ENCODE measurements around the gene CRABP1. TPM values are rescaled to one million over a fixed set of nuclear protein-coding genes. Genes with fewer than 3 reads are reported as not detected.

The CRABP1 gene
- total RNA-seq, 1 donor from 2014 or later: 0.30 TPM

DNA sequence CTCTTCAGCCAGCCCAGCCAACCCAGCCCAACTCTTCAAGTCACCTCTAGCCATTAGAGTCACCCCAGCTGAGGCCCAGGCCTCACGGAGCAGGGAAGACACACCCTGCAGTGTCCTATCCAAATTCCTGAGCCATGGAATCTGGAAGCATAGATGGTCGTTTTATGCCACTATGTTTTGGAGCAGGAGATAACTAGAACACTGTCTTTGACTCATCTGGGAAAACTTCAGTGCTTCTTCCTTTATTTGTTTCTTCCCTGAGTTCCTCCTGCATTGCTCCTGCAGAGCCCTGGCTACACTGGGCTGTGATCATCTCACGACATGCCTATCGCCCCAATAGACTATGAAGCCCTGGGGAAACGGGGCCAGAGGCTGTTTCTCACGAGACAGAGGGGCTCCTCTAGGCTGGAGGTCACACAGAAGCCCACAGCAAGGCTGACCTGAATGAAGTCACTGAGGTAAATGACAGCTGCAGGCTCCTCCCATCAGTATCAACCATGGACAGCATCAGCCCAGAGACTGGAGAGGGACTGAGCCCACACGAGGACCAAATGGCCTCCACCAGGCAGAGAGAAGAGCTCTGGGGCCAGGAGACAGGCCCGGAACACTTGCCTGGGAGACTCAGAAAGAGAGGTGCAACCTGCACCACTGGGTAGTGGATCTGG lies 22.7 kb downstream of the CRABP1 start:
- no peak for TF ChIP-seq EZH2 (IDR thresholded peaks at IDR 0.05; ENCODE audit: insufficient read depth, low read length)
- TF ChIP-seq, protein P1, sequence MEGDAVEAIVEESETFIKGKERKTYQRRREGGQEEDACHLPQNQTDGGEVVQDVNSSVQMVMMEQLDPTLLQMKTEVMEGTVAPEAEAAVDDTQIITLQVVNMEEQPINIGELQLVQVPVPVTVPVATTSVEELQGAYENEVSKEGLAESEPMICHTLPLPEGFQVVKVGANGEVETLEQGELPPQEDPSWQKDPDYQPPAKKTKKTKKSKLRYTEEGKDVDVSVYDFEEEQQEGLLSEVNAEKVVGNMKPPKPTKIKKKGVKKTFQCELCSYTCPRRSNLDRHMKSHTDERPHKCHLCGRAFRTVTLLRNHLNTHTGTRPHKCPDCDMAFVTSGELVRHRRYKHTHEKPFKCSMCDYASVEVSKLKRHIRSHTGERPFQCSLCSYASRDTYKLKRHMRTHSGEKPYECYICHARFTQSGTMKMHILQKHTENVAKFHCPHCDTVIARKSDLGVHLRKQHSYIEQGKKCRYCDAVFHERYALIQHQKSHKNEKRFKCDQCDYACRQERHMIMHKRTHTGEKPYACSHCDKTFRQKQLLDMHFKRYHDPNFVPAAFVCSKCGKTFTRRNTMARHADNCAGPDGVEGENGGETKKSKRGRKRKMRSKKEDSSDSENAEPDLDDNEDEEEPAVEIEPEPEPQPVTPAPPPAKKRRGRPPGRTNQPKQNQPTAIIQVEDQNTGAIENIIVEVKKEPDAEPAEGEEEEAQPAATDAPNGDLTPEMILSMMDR (IDR thresholded peaks at IDR 0.05; ENCODE audit: insufficient read depth, low read depth, low read length): no peak

DNA sequence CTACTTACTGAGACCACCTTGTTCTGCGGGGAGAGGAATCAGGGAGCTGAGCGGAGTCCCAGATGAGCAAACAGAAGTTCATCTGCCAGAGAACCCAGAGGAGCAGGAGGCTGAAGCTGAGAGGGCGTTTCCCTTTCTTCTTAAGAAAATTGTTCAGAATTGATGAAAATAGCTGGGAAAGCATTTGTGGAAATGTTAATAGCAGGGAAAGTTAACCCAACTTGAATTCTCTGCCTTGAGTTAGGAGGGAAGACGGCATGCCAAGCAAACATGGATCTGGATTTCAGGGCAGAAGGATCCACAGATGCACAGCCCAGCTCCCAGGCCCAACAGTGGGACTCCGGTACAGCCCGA lies 23.2 kb downstream of the CRABP1 start:
- no peak overlapping the region for H3K4me3 Mint-ChIP-seq (ENCODE audit: unreplicated experiment)
- no peaks in the 10 kb centered on the region for H3K4me1 ChIP-seq (ENCODE audit: insufficient read depth, low read length)
- no peak for FAIRE-seq

More for the DNA sequence above, 22.7 kb downstream of the CRABP1 start:
- Histone ChIP-seq H3K9ac (ENCODE audit: low read length) (no peak overlapping the region), H2AFZ (ENCODE audit: low read depth, low read length) (no peak overlapping the region), H4K20me1 (ENCODE audit: insufficient read depth, low read length) (no peaks in the 10 kb centered on the region), H3K36me3 (ENCODE audit: insufficient read depth, low read length) (no peaks in the 10 kb centered on the region), H3K4me1 (ENCODE audit: insufficient read depth, low read length) (no peaks in the 10 kb centered on the region), H3K27ac (ENCODE audit: low read depth, low read length) (no peak overlapping the region), H3K4me2 (ENCODE audit: low read length) (no peak overlapping the region), H3K9me3 (ENCODE audit: insufficient read depth, low read depth, low read length) (no peaks in the 10 kb centered on the region), H3K79me2 (ENCODE audit: insufficient read depth, low read length) (no peaks in the 10 kb centered on the region), H3K27me3 (ENCODE audit: insufficient read depth, low read length) (peaks cover 18% of the 10 kb centered on the region), H3K4me3 (ENCODE audit: insufficient read depth, low read depth, low read length) (no peak overlapping the region)
- FAIRE-seq (no peak), DNase-seq (ENCODE audit: low read depth) (no peak)
- Mint-ChIP-seq H3K4me3 (ENCODE audit: unreplicated experiment) (no peak overlapping the region), H3K4me1 (ENCODE audit: low read depth, unreplicated experiment) (peaks cover 7% of the 10 kb centered on the region), H3K36me3 (ENCODE audit: low read depth, unreplicated experiment) (no peaks in the 10 kb centered on the region), H3K27ac (ENCODE audit: unreplicated experiment) (no peak overlapping the region), H3K9me3 (ENCODE audit: unreplicated experiment) (no peaks in the 10 kb centered on the region), H3K27me3 (ENCODE audit: low read depth, unreplicated experiment) (peaks cover 2% of the 10 kb centered on the region)

DNA sequence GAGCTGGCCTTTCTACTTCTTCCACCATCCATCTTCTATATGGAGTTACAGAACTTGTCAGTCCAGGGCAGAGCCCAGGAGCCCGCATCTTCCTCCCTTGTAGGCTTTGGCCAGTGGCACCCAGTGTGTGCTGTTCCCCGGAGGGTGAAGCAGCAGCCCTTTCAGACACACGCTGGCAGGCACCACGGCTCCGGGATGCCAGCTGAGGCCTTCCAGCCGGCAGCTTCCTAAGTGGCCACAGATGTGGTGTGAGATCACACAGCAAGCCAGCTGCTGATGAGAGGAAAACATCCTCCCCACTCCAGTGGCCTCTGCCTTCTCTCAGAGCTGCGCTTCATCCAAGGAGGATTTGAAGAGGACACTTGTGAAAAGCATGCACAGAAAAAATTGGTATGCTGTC lies 24.1 kb downstream of the CRABP1 start:
- FAIRE-seq: no peak

More for the DNA sequence above, 23.2 kb downstream of the CRABP1 start:
- no peak overlapping the region for H3K27ac ChIP-seq (ENCODE audit: low read depth, low read length)
- Mint-ChIP-seq H3K27ac (ENCODE audit: unreplicated experiment) (no peak overlapping the region), H3K36me3 (ENCODE audit: low read depth, unreplicated experiment) (no peaks in the 10 kb centered on the region), H3K4me1 (ENCODE audit: low read depth, unreplicated experiment) (peaks cover 7% of the 10 kb centered on the region), H3K27me3 (ENCODE audit: low read depth, unreplicated experiment) (peaks cover 2% of the 10 kb centered on the region), H3K9me3 (ENCODE audit: unreplicated experiment) (no peaks in the 10 kb centered on the region)
- H3K79me2 ChIP-seq (ENCODE audit: insufficient read depth, low read length): no peaks in the 10 kb centered on the region
- peaks cover 18% of the 10 kb centered on the region for H3K27me3 ChIP-seq (ENCODE audit: insufficient read depth, low read length)
- no peak overlapping the region for H3K4me3 ChIP-seq (ENCODE audit: insufficient read depth, low read depth, low read length)
- H3K36me3 ChIP-seq (ENCODE audit: insufficient read depth, low read length): no peaks in the 10 kb centered on the region
- H4K20me1 ChIP-seq (ENCODE audit: insufficient read depth, low read length): no peaks in the 10 kb centered on the region
- no peak overlapping the region for H3K4me2 ChIP-seq (ENCODE audit: low read length)
- no peak for TF ChIP-seq EZH2 (IDR thresholded peaks at IDR 0.05; ENCODE audit: insufficient read depth, low read length)
- TF ChIP-seq, protein P1 (IDR thresholded peaks at IDR 0.05; ENCODE audit: insufficient read depth, low read depth, low read length): no peak
- no peak overlapping the region for H2AFZ ChIP-seq (ENCODE audit: low read depth, low read length)
- DNase-seq (ENCODE audit: low read depth): no peak
- no peaks in the 10 kb centered on the region for H3K9me3 ChIP-seq (ENCODE audit: insufficient read depth, low read depth, low read length)
- H3K9ac ChIP-seq (ENCODE audit: low read length): no peak overlapping the region

More for the DNA sequence above, 24.1 kb downstream of the CRABP1 start:
- no peaks in the 10 kb centered on the region for H4K20me1 ChIP-seq (ENCODE audit: insufficient read depth, low read length)
- no peaks in the 10 kb centered on the region for H3K36me3 ChIP-seq (ENCODE audit: insufficient read depth, low read length)
- no peaks in the 10 kb centered on the region for H3K9me3 Mint-ChIP-seq (ENCODE audit: unreplicated experiment)
- H3K27me3 Mint-ChIP-seq (ENCODE audit: low read depth, unreplicated experiment): peaks cover 9% of the 10 kb centered on the region
- no peak overlapping the region for H3K9ac ChIP-seq (ENCODE audit: low read length)
- H2AFZ ChIP-seq (ENCODE audit: low read depth, low read length): no peak overlapping the region
- no peak overlapping the region for H3K27ac ChIP-seq (ENCODE audit: low read depth, low read length)
- no peak for DNase-seq (ENCODE audit: low read depth)
- H3K4me3 Mint-ChIP-seq (ENCODE audit: unreplicated experiment): no peak overlapping the region
- H3K4me2 ChIP-seq (ENCODE audit: low read length): no peak overlapping the region
- H3K4me3 ChIP-seq (ENCODE audit: insufficient read depth, low read depth, low read length): no peak overlapping the region
- H3K36me3 Mint-ChIP-seq (ENCODE audit: low read depth, unreplicated experiment): no peaks in the 10 kb centered on the region
- peaks cover 6% of the 10 kb centered on the region for H3K4me1 Mint-ChIP-seq (ENCODE audit: low read depth, unreplicated experiment)
- H3K79me2 ChIP-seq (ENCODE audit: insufficient read depth, low read length): no peaks in the 10 kb centered on the region
- H3K27ac Mint-ChIP-seq (ENCODE audit: unreplicated experiment): no peak overlapping the region
- no peak for TF ChIP-seq EZH2 (IDR thresholded peaks at IDR 0.05; ENCODE audit: insufficient read depth, low read length)
- TF ChIP-seq, protein P1 (IDR thresholded peaks at IDR 0.05; ENCODE audit: insufficient read depth, low read depth, low read length): no peak
- no peaks in the 10 kb centered on the region for H3K9me3 ChIP-seq (ENCODE audit: insufficient read depth, low read depth, low read length)
- peaks cover 17% of the 10 kb centered on the region for H3K27me3 ChIP-seq (ENCODE audit: insufficient read depth, low read length)
- H3K4me1 ChIP-seq (ENCODE audit: insufficient read depth, low read length): no peaks in the 10 kb centered on the region
